SHP77 treated with DMSO at 0.1 percent for 48 hours (cell line): ENCODE measurements around the gene TSPAN9.

Experiments
- DNase-seq: peaks from one replicate; lab custom pipeline; 2025; lab: John Stamatoyannopoulos, UW

Gene TSPAN9

DNA sequence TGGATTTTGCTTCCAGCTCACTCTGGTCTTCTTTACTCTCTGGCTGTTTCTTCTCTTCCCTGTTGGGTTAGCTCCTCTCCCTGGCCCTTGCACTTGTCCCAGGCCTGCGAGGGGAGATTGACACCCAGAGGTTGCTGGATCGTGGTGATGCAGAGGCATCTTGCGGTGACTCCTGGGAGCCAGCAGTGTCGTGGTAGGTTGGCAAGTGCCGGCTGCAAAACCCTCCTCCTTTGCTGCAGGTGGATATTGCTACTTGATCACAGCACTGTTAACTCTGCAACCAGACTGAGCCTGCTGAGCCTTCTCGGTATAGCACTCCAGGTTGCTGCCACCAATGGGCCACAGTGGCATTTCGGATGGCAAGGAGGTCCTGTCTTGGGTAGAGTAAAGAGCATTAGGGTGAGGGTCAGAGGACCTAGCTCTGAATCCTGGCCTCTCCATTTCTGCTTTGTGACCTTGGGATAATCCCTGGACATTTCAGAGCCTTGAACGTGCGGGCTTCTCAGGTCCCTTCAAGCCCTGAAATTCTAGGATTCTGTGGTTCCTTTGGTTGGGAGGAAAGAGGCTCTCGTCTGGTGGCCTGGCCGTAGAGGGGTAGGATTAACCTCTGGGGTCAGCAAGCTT is 87.4 kb downstream of the TSPAN9 start:
- no peak for DNase-seq

DNA sequence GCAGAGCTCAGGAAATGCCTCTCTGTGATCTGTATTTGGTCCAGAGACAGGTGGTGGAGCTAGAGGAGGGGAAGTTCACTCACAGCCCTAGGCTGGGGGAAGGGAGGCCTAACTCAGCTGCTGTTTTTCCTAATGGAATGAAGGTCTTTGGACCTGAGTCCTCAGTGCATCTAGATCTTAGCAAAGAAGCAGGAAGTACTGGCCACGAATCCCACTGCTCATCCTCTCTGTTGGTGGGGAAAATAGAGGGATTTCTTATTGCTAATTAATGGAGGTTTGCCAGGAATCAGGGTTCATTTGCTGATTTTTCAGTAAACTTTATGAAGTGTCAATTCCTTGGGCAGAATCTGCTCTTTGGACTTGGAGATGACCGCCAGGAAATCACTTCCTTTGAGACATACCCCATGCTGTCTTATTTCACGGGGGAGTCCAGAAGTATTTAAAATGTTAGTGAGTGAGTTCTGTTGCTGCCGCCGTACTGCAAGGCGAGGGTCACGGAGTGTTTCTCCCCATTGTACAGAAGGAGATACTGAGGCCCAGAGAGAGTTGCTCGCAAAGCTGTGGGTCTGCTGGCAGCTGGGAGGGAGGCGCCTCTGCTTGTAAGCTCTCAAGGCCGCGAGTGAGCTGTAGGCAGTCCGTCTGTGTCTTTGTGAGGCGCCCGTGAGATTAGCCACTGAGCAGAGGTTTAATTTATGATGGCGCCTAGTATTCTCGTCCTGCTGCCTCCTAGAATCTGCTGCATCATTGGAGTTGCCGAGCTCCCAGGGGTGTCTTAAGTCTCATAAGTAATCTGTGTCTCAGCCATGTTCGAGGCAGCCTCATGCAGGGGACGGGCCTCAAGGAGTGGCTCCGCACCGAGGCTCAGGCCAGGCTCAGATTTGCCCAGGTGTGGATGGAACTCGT is 88.2 kb downstream of the TSPAN9 start:
- no peak for DNase-seq

DNA sequence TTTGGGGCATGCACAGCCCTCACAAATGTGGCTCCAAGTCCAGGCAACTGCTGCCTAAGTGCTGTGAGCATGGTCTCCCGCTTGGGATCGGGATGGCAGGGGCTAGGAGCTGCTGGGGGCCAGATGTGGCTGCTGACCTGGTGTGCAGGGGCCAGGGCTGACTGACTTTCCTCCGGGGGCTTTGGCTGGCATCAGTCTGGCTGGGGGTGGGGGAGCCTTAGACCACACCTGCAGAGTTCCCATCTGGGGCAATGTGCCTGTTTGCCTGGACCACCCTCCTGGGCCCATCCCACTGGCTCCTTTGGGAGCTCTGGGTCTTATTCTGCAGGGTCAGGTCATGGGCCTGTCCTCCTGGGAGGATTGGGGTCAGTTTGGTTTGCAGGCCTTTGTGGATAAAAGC is 90.5 kb downstream of the TSPAN9 start:
- DNase-seq: no peak

DNA sequence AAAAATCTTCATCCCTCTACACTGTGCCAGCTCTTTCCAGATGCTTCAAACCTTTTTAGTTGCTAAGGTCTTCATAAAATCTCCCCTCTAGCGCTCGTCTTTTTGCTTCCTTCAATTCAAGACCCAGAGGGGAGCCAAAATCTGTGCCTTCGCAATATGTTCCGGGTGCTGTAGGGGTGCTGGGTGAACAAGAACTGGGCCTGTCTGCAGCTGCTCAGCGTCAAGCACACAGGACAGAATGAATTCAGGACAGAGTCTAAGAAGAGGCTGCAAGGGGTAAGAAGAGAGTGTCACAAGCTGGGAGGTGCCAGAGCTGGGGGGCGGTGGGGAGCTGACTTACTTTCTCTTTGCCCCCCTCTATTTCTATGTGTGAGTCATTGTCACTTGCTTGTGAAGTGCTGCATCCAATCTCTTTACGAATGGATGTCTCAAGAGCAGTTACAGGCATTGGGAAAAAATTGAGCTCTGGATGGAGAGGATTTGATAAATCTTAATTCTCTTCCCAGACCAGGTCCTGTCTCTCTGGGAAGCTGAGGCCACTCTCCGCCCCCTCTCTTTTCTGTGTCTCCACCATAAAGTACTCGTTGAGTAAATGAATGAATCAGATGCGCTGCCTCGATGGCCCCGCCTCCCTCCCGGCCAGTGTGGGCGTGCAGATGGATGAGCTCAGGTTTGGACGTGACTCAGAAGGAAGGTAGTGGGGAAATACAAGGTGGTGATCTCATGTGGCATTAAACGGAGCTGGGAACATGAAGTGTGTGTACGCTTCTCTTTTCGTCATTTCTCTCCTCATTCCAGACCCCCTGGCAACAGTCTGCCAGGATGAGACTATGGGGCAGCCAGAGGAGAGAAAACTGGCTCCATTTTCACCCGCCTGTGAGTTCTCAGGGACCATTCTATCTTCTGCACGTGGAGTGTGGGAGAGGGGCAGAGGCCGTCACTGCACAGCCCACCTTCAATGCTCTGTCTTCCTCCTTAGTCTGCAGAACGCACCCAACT is 91.3 kb downstream of the TSPAN9 start:
- no peak for DNase-seq

DNA sequence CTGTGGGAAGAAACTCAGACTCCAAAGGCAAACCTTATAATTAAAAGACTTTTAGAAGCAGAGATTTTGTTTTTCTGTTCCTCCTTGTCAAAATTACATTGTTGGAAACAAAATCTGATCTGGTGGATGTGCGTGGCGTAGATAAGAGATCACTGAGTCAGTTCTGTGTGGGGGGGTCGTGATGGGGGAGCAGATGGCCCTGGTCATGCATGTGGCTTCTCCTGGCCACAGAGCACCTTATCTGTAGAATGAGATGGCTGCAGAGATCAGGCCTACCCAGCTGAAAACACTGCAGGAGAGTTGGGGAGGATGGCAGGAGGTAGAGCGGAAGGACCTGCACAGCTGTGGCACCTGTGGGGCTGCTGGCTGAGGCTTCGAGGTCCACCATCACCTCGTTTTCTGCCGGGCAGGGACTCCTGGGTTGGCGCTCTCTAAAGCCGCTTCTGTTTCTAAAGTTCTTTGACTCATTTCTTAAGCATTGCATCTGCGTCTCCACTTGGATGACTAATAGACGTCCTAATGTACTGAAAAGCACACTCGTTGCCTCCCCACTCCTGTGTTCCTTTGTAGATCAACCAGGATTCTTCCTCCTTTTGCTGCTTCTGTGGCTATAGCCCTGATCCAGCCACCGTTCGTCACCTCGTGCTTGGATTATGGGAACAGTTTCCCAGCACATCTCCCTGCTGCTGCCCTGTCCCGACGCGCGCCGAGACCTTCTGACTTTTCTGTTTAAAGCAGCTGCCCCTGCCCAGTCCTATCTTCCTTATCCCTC is 93.4 kb downstream of the TSPAN9 start:
- no peak for DNase-seq

DNA sequence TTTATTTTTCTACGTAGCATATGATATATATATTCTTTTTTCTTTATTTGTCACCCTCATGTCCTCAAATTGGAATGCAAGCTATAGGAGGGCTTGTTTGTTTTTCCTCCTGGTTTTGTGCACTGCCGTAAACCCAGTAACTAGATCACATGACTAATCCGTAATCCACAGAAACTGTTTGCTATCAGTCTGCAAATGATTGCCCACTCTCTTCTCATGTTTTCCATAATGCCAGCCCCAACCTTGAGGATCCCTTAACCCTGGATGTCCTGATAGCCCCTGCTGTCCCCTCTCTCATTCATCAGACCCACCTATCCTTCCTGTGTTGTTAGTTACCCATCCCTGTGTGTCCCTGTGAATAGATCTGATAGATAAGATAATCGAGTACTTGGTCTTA is 94.0 kb downstream of the TSPAN9 start:
- no peak for DNase-seq

DNA sequence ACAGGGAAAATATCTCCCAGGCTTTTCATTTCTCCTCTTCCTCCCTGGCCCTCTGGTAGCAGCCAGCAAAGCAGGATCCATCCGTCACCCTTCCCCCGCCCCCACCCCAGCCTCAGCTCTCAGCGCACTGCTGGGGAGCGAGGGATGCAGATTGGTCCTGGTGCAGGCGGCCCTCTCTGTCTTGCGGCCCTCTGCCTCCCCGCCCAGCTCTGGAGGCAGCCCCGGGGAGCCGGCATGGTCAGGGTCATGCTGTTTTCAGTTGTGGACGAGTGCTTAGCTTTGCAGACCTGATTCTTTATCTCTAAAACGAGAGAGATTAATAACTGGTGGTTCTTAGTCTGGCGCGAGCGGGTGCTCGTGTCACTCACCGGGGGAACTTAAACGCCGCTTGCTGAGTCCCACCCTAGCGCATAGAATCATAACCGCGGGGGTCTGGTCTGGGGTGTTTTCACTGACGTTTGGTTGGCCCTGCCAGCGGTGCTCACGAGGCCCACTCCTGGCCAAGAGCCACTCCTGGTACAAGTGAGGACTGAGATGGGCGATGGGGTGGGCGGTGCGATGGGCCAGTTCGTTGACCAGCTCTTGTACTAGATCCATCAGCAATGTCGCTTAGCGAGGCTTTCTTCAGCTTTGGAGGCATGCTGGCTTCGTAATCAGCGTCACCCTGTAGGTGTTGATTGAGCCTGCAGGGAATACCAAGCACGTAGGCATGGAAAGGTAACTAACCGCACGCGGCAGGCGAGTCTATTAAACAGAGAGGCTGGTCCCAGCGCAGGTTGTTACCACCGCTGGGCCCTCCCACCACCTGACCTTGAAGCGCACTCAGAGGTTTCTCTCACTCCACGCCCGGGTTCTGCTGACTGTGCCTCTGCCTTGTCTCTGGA is 95.2 kb downstream of the TSPAN9 start:
- DNase-seq: no peak

DNA sequence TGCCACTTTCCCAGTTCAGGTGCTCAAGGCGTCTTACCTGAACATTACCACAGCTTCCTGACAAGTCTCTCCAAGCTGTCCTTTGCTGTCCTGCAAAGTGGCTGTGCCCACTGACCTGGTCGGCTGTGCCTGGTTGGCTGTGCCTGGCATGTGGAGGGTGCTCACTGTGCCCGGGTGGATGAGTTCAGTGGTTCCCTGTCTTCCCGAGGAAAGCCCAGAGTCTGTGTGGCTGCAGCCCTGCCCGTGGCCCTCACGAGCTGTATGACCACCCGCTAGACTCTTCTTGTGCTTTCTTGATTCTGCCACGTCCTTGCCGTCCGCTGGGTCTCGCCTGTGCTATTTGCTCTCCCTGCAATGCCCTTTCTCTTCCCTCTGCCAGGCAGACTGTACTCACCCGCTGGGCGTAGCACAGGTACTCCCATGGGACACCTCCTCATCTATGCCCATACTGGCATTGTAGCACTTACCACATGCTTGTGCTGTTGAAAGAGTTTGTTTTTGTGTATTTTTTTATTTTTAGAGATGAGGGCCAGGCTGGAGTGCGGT is 95.9 kb downstream of the TSPAN9 start:
- no peak for DNase-seq

DNA sequence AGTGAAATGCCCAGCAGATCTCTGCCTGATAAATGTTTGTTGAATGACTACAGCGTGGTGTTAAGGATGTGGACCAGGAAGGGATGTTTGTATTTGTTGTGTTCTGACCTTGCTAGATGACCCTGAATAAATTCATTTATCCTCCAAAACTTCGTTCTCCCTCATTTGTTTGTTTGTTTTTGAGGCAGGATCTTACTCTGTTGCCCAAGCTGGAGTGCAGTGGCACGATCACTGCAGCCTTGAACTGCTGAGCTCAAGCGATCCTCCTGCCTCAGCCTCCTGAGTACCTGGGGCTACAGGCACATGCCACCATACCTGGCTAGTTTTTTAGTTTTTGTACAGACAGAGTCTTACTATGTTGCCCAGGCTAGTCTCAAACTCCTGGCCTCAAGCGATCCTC is 96.7 kb downstream of the TSPAN9 start:
- DNase-seq: no peak

DNA sequence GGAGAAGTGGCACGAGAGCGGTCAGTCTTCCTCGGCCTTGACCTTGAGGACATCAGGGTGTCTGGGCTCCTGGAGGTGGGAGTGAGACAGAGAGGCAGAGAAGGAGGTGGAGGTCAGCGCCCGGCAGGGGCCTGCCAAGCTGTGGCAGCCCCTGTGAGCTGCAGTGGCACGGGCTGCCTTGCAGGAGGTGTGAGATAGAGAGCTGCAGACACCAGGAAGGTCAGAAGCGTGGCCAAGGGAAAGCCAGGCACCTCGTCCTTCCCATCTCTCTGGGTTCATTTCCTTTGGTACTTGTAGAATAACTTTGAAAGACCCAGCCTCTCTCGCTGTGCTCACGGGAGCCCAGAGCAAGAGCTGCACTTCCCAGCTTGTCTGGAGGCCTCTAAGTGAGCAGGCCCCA is 98.1 kb downstream of the TSPAN9 start:
- no peak for DNase-seq

DNA sequence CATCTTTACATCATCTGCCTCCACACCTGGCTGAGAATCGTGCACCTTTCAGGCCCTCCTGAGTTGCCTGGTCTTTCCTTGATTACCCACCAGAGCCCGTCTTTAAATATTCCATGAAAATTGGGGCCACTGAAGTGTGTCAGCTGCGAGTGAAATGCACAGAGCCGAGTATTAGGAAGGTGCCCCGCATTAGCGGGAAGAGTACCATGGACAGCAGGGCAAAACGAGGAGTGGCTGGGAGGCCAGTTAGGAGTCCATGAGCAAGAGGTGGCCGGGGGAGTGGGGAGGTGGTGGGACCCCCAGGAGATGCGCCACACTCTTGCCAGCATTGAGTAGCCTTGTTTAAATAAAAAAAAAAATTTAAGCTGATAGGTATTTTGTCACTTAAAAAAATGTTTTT is 99.6 kb downstream of the TSPAN9 start:
- DNase-seq: no peak

DNA sequence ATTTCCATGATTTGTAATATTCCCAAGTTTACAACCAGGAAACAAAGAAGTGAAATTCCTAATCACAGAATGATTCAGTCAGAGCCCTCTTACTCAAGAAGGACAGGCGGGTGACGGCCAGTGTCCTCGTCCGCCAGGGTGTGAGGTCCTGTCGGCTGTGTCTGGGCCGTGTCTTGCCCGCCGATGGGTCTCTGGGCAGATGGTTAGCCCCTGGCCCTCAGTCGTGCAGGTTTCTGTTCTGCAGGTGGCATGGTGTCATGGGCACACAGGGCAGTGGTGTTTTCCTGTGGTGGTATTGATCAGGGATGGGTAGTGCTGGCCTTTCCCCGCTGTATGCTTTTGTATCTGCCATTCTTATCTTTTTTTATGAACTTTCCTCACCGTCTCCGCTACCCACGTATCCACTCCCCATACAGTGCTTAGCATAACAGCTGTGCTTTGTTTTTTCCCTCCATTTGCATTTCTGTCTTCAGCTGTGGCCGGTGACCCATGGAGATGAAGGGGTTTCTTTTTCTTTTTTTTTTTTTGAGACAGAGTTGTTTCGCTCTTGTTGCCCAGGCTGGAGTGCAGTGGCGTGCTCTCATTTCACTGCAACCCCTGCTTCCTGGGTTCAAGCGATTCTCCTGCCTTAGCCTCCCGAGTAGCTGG is 100.7 kb downstream of the TSPAN9 start:
- DNase-seq: no peak

DNA sequence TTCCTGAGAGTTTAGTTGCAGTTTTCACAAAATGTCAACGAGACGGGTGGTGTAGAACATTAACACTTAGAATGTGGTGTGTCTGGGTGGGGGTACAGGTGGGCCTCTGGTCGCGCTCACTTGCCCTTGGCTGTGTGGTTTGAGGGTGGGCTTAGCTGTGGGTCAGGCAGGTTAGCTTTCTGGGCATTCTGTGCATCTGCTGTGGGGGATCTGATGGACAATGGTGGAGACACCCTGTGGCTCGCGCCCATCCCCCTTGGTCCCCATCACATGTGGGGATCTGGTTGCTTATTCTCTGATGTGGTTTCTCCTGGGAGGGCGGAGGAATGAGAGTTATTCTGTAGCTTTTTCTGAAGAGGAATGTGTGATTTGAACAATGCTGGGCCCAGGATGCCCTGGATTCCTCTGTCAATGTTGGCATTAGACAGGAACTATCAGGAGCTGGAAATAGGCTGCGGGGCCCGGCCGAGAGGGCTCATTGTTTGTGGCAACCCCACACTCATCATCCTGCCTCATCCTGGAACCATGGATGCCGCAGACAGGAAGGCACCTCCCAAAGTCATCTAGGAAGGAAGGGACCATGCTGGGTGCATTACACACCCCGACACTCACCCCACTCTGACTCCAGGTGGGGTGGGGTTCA is 101.6 kb downstream of the TSPAN9 start:
- no peak for DNase-seq

DNA sequence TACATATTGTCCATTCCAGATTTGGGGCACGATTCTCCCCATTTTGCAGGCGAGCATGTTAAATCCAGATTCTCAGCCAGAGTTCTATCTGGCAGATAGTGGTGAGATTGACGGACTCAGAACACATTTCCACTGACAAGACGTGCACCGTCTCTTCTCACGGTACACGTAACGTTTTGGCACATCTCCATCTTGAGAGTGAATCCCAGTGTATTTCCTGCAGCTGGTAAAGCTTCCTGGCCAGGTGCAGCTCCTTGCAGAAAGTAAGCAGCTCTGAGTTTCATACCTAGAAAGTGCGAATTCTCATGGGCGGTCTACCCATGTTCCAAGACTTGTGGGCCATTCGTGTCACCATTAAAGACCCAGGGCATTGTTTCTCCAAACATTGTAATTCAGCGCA is 102.6 kb downstream of the TSPAN9 start:
- DNase-seq: no peak

DNA sequence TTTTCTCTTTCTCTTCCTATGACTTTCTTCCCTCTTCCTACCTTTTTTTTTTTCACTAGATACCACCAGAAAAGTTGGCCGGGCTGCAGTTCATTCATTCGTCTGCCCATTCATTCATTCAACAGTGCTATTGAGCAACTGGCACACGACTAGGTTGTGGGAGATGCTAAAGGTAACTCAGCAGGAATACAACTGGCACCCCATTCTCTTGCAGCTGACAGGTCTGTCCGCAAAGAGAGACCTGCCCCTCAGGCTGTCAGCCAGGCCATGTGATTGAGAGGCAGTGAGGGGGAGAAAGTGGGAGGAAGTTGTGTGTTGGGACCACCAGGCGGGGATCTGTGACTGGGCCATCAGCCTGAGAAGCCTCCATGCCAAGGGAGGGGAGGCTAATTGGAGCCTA is 105.2 kb downstream of the TSPAN9 start:
- DNase-seq: no peak

DNA sequence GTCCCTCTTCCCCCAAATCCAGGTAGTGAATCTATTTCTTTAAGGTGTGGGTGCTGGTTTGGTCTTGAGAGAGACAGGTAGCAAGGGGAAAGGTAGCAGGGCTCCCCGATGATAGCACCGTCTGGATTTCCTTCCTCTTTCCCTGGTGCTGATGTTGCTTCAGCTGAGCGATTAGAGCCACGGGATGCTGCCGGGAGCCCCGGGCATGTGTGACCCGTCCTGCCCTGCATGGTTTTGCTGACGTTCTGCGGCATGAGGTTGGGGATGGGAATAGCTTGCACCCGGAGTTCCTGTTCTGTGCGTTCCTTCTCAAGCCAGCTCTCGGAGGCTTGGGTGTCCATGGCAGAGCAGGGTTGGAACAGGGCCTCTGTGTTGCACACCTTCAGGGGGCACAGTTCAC is 107.3 kb downstream of the TSPAN9 start:
- no peak for DNase-seq

DNA sequence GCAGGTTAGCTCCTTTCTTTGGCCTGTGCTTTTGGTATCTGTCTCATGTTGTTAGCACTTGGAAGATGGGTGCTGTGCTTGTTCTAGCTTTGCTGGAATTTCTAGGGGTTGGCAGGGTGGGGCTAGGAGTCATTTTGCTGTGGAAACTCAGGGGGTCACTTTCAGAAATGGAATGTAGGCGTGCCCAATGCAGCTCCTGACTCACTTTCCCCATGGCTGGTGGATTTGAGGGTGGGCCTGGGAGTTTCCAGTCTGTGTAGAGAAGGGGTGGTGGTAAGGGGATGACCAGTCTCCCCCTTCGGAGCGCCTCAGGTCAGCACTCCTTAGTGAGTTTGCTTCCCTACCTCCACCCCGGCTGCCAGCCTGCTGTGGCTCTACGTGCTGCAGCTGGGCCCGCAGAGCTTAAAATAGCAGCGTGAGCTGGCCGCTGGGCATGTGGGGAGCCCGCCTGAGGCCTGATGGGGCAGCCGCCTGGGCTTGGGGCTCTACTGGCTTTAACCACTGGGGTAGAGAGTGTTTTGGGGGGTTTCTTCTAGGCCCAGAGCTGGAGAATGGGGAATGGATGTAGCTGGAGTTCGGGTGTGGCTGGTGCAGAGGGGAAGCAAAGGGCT is 108.2 kb downstream of the TSPAN9 start:
- DNase-seq: no peak

DNA sequence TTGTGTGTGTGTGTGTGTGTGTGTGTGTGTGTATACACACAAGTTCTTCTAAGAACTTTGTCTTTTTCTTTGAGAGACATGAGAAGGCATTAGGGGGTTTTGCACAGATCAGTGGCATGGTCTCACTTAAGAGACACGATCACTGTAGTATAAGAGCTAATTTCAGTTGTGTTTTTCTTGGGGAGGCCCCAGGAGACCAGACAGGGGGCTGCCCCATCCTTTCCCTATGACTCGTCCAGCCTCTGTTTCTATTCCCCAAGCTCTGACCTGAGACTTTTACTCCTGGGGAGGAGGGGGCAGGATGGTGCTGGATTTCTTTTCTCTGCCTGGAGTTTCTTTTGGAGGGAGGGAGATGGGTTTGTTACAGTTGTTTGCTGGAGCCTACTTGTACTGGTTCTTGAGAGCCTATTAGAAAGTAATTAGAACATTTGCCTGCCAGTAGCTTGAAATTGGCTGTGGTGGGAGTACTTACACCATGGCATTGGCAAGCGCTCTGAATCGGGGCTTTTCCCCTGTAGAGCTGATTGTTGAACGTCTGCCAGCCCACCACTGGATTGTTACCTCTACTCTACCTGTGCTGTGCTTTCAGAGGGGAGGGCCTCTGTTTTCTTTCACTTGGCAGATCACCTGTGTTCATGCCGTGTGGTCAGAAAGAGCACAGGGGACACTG is 109.5 kb downstream of the TSPAN9 start:
- DNase-seq: no peak
